Measurements from ENCODE around the gene TSHZ3.

The TSHZ3 gene

GRCh38 chr19:31347354-31347753 lies 1.9 kb downstream of the TSHZ3 start:
- no peak for TF ChIP-seq CTCF (IDR thresholded peaks at IDR 0.05; ENCODE audit: control insufficient read depth, extremely low read depth, insufficient read depth)
- no peak overlapping the region for H3K4me3 ChIP-seq (ENCODE audit: low read depth, low read length)
- DNase-seq (ENCODE audit: low read depth), result no peak

GRCh38 chr19:31346184-31347059 lies 2.8 kb downstream of the TSHZ3 start:
- H3K4me3 ChIP-seq (ENCODE audit: low read depth, low read length), result no peak overlapping the region
- no peak for TF ChIP-seq CTCF (IDR thresholded peaks at IDR 0.05; ENCODE audit: control insufficient read depth, extremely low read depth, insufficient read depth)
- DNase-seq (ENCODE audit: low read depth), result no peak

- DNase-seq (ENCODE audit: low read depth), result no peak
Observed at GRCh38 chr19:31344403-31344802, 4.8 kb downstream of the TSHZ3 start.

GRCh38 chr19:31342926-31343325 lies 6.3 kb downstream of the TSHZ3 start:
- H3K4me3 ChIP-seq (ENCODE audit: low read depth, low read length), result no peak overlapping the region
- no peak for TF ChIP-seq CTCF (IDR thresholded peaks at IDR 0.05; ENCODE audit: control insufficient read depth, extremely low read depth, insufficient read depth)
- DNase-seq (ENCODE audit: low read depth), result no peak

More at GRCh38 chr19:31344403-31344802, 4.8 kb downstream of the TSHZ3 start:
- H3K4me3 ChIP-seq (ENCODE audit: low read depth, low read length), result no peak overlapping the region
- no peak for TF ChIP-seq CTCF (IDR thresholded peaks at IDR 0.05; ENCODE audit: control insufficient read depth, extremely low read depth, insufficient read depth)

GRCh38 chr19:31340042-31341025 lies 8.9 kb downstream of the TSHZ3 start:
- TF ChIP-seq CTCF (IDR thresholded peaks at IDR 0.05; ENCODE audit: control insufficient read depth, extremely low read depth, insufficient read depth), result no peak
- no peak for DNase-seq (ENCODE audit: low read depth)
- H3K4me3 ChIP-seq (ENCODE audit: low read depth, low read length), result no peak overlapping the region

GRCh38 chr19:31339411-31339810 lies 9.8 kb downstream of the TSHZ3 start:
- TF ChIP-seq CTCF (IDR thresholded peaks at IDR 0.05; ENCODE audit: control insufficient read depth, extremely low read depth, insufficient read depth), result no peak
- H3K4me3 ChIP-seq (ENCODE audit: low read depth, low read length), result no peak overlapping the region
- DNase-seq (ENCODE audit: low read depth), result no peak
